SK-N-SH (cell line): ENCODE results near the gene FLYWCH1. TPM values are rescaled to one million over a fixed set of nuclear protein-coding genes. Genes with fewer than 3 reads are reported as not detected.

Experiments used
- CTCF ChIA-PET: fragments of 300-600, 350-600 bp; formaldehyde crosslinking; extraction: SDS; loops from one replicate; lab custom pipeline; 2021; lab: Yijun Ruan, JAX
- POLR2A ChIA-PET: fragments of 350-600 bp; sonication (Branson Sonifier 250); formaldehyde crosslinking; extraction: SDS; loops from one replicate; lab custom pipeline; 2020; ENCODE audit warnings: antibody characterized with exemption, inconsistent platforms; lab: Yijun Ruan, JAX
- DNase-seq: peaks from one replicate; pipeline ENCODE4 v3.0.0; 2012
- H2AFZ ChIP-seq: fragments of 200-600 bp; sonication (generic); 2 replicates; pipeline ENCODE4 v1.8.1; 2016; ENCODE audit warnings: antibody characterized with exemption, mild to moderate bottlenecking, low read depth
- H3F3A ChIP-seq: fragments of 200-600 bp; sonication (generic); replicated peaks from 2 replicates; pipeline ENCODE3; 2016; ENCODE audit warnings: antibody characterized with exemption, mild to moderate bottlenecking; ENCODE audit not compliant: insufficient read depth
- H3K27ac ChIP-seq, 2 experiments: fragments of 200-500 bp in 1 of 2; fragments of 200-600 bp in 1 of 2; sonication (Bioruptor generic) in 1 of 2; sonication (generic), shearing (Covaris generic) in 1 of 2; 2 replicates each; pipeline versions ENCODE4 v1.5.1 to v1.6.1; 2014 to 2016; ENCODE audit warnings: low read depth in 2 of 2, inconsistent platforms in 1 of 2, low read length in 1 of 2, mild to moderate bottlenecking in 1 of 2, mixed read lengths in 1 of 2
- H3K27me3 ChIP-seq: fragments of 200-600 bp; sonication (generic), shearing (Covaris generic); 2 replicates; pipeline ENCODE4 v1.6.1; 2016; ENCODE audit warnings: mixed run types; ENCODE audit not compliant: insufficient read depth
- H3K36me3 ChIP-seq, 2 experiments: fragments of 200-500 bp in 1 of 2; fragments of 200-600 bp in 1 of 2; sonication (Bioruptor generic) in 1 of 2; sonication (generic) in 1 of 2; replicated peaks in 1 of 2; 2 replicates each; pipeline versions ENCODE3 to v1.5.1; 2014 to 2016; ENCODE audit warnings: low read length in 1 of 2, mild to moderate bottlenecking in 1 of 2; ENCODE audit not compliant: insufficient read depth in 2 of 2, control insufficient read depth in 1 of 2
- H3K4me1 ChIP-seq, 2 experiments: fragments of 200-500 bp in 1 of 2; fragments of 200-600 bp in 1 of 2; sonication (Bioruptor generic) in 1 of 2; sonication (generic), shearing (Covaris generic) in 1 of 2; 2 replicates each; pipeline versions ENCODE4 v1.5.1 to v1.6.1; 2014 to 2016; ENCODE audit warnings: low read depth in 1 of 2, low read length in 1 of 2, mixed run types in 1 of 2; ENCODE audit not compliant: insufficient read depth in 2 of 2, control insufficient read depth in 1 of 2
- H3K4me2 ChIP-seq: fragments of 200-600 bp; sonication (generic), shearing (Covaris generic); 2 replicates; pipeline ENCODE4 v1.6.1; 2017; ENCODE audit warnings: mixed run types
- H3K4me3 ChIP-seq, 2 experiments: fragments of 200-500 bp in 1 of 2; fragments of 200-600 bp in 1 of 2; sonication (Bioruptor generic) in 1 of 2; sonication (generic), shearing (Covaris generic) in 1 of 2; 2 replicates each; pipeline versions ENCODE4 v1.5.1 to v1.8.1; 2014 to 2016; ENCODE audit warnings: low read depth in 2 of 2, inconsistent platforms in 1 of 2, low read length in 1 of 2, mild to moderate bottlenecking in 1 of 2, mixed read lengths in 1 of 2, moderate library complexity in 1 of 2
- H3K79me2 ChIP-seq: fragments of 200-600 bp; sonication (generic); 2 replicates; pipeline ENCODE4 v1.8.1; 2017; ENCODE audit warnings: mild to moderate bottlenecking; ENCODE audit not compliant: insufficient read depth
- H3K9ac ChIP-seq: fragments of 200-600 bp; sonication (generic); 2 replicates; pipeline ENCODE4 v1.6.1; 2017; ENCODE audit warnings: mixed run types
- H3K9me2 ChIP-seq: fragments of 200-600 bp; sonication (generic); 2 replicates; pipeline ENCODE4 v1.6.1; 2017; ENCODE audit warnings: mixed run types
- H3K9me3 ChIP-seq: fragments of 200-600 bp; sonication (generic); 2 replicates; pipeline ENCODE4 v1.6.1; 2017; ENCODE audit warnings: mixed run types, mild to moderate bottlenecking, moderate library complexity
- H4K20me1 ChIP-seq: fragments of 200-600 bp; sonication (generic); 2 replicates; pipeline ENCODE4 v1.6.1; 2017; ENCODE audit warnings: mild to moderate bottlenecking, mixed run types; ENCODE audit not compliant: insufficient read depth
- GABPA ChIP-seq: IDR thresholded peaks from 2 replicates; pipeline ENCODE4 v1.4.0; 2012; ENCODE audit warnings: low read depth, mild to moderate bottlenecking
- GATA2 ChIP-seq: sonication (generic); formaldehyde crosslinking; IDR thresholded peaks from 2 replicates; pipeline ENCODE4 v1.5.0; 2020; ENCODE audit warnings: mild to moderate bottlenecking, missing genetic modification reagents
- IRF3 ChIP-seq: fragments of 150-350 bp; IDR thresholded peaks from 2 replicates; pipeline ENCODE4 v1.6.1; 2016; ENCODE audit warnings: mild to moderate bottlenecking, low read depth, low read length
- MAX ChIP-seq: IDR thresholded peaks from 2 replicates; pipeline ENCODE4 v1.4.0; 2012; ENCODE audit warnings: low read depth
- NFIC ChIP-seq: IDR thresholded peaks from 2 replicates; pipeline ENCODE4 v1.4.0; 2012; ENCODE audit warnings: borderline replicate concordance
- PBX3 ChIP-seq: IDR thresholded peaks from 2 replicates; pipeline ENCODE4; 2012
- RCOR1 ChIP-seq: fragments of 150-350 bp; IDR thresholded peaks from 2 replicates; pipeline ENCODE4 v1.6.1; 2017; ENCODE audit warnings: antibody characterized with exemption, low read length
- RFX5 ChIP-seq: IDR thresholded peaks from 2 replicates; pipeline ENCODE4 v1.6.1; 2012; ENCODE audit warnings: mild to moderate bottlenecking, improper control_type of control experiment, low read length
- RXRA ChIP-seq: IDR thresholded peaks from 2 replicates; pipeline ENCODE4 v1.4.0; 2012; ENCODE audit warnings: low read depth, mild to moderate bottlenecking, borderline replicate concordance
- SIN3A ChIP-seq: IDR thresholded peaks from 2 replicates; pipeline ENCODE4 v1.6.1; 2012; ENCODE audit warnings: low read depth, mild to moderate bottlenecking, low read length, moderate library complexity, borderline replicate concordance
- SMC3 ChIP-seq: IDR thresholded peaks from 2 replicates; pipeline ENCODE4 v1.6.1; 2012; ENCODE audit warnings: low read depth, low read length, improper control_type of control experiment
- TCF12 ChIP-seq: IDR thresholded peaks from 2 replicates; pipeline ENCODE4 v1.4.0; 2012
- USF1 ChIP-seq: IDR thresholded peaks from 2 replicates; pipeline ENCODE4 v1.4.0; 2012; ENCODE audit warnings: low read depth, borderline replicate concordance
- WGBS: methylation state at CpG from one replicate; pipeline ENCODE4 v1.1.6; 2017; ENCODE audit warnings: low lambda C conversion rate; 5-methylcytosine and 5-hydroxymethylcytosine counted together
- polyA plus RNA-seq, 3 experiments: library from polyadenylated mRNA; depleted of rRNA; stranded (reverse); fragments of >200 nt; gene quantifications; 2 replicates each; pipeline ENCODE4 v1.2.3, GENCODE V29; 2012

Gene FLYWCH1
- polyA plus RNA-seq, 1 of the 3 experiments (the other 2 are of a cell fraction): 30.1 TPM

GRCh38 chr16:2960183-2961010 is 48.7 kb downstream of the FLYWCH1 start:
- Histone ChIP-seq H3K4me1 (peaks cover 0 to 14% of the 10 kb centered on the region in 2 experiments; a peak in 1 of 4 replicates), H3K79me2 (no peaks in the 10 kb centered on the region), H4K20me1 (no peaks in the 10 kb centered on the region; the same call in 1 of the 2 replicates), H3K27me3 (peaks cover 28% of the 10 kb centered on the region), H3F3A (peaks cover 5% of the 10 kb centered on the region), H3K4me2 (no peak overlapping the region), H3K4me3 (no peak overlapping the region), H3K9ac (no peak overlapping the region), H2AFZ (no peak overlapping the region), H3K27ac (no peak overlapping the region), H3K36me3 (no peaks in the 10 kb centered on the region), H3K9me3 (no peaks in the 10 kb centered on the region), H3K9me2 (no peaks in the 10 kb centered on the region)
- WGBS: 38% methylated on average over 15 of the region's 17 CpGs
- POLR2A ChIA-PET: no interaction called here
- no peak for DNase-seq
- TF ChIP-seq RCOR1 (no peak), PBX3 (no peak), MAX (no peak), SIN3A (no peak), GABPA (no peak), RFX5 (no peak), TCF12 (no peak), SMC3 (no peak), RXRA (no peak), IRF3 (no peak)
- CTCF ChIA-PET: interaction anchor here (0.8 to 2.6 kb wide), 10 partner anchors 11 to 106 kb away, joined by 3 to 21 read pairs (median 3); a partner anchor contains a TSS

- Histone ChIP-seq H3K9me2 (no peaks in the 10 kb centered on the region), H3F3A (peaks cover 5% of the 10 kb centered on the region), H3K27me3 (peaks cover 28% of the 10 kb centered on the region), H3K4me1 (peaks cover 0 to 14% of the 10 kb centered on the region in 2 experiments; a peak in 1 of 4 replicates), H3K4me2 (no peak overlapping the region), H3K27ac (no peak overlapping the region), H3K79me2 (no peaks in the 10 kb centered on the region), H3K9ac (no peak overlapping the region), H3K9me3 (no peaks in the 10 kb centered on the region), H2AFZ (no peak overlapping the region), H3K4me3 (no peak overlapping the region), H3K36me3 (no peaks in the 10 kb centered on the region), H4K20me1 (no peaks in the 10 kb centered on the region; the same call in 1 of the 2 replicates)
- POLR2A ChIA-PET: no interaction called here
- no peak for TF ChIP-seq USF1
- no peak for TF ChIP-seq NFIC
- no peak for TF ChIP-seq SMC3
- no peak for TF ChIP-seq RCOR1
- TF ChIP-seq GATA2 (CRISPR knock-in tag): no peak
- DNase-seq: no peak
- WGBS: 48% methylated on average over 20 of the region's 28 CpGs
- CTCF ChIA-PET: interaction anchor here (0.7 to 3.6 kb wide), 28 partner anchors 8 to 124 kb away, joined by 3 to 25 read pairs (median 4); partner anchors contain the start of genes FLYWCH2 and PKMYT1
These were observed 50.8 kb downstream of the FLYWCH1 start for GRCh38 chr16:2962334-2963073.
